NCI-H446 (cell line): Measurements from ENCODE around the gene FCN2.

ENCODE experiments used
- DNase-seq, 2 experiments: peaks; one replicate each; lab custom pipeline; 2025; lab: John Stamatoyannopoulos, UW

Gene FCN2

GRCh38 chr9:134888603-134889190, 8.1 kb downstream of the FCN2 start:
- DNase-seq = no peak

- DNase-seq = no peak
Measured at GRCh38 chr9:134889386-134890154, 9.0 kb downstream of the FCN2 start.

- no peak for DNase-seq
Measured at GRCh38 chr9:134890155-134890495, 9.5 kb downstream of the FCN2 start.

GRCh38 chr9:134891053-134891452, 10.4 kb downstream of the FCN2 start:
- no peak for DNase-seq

DNA sequence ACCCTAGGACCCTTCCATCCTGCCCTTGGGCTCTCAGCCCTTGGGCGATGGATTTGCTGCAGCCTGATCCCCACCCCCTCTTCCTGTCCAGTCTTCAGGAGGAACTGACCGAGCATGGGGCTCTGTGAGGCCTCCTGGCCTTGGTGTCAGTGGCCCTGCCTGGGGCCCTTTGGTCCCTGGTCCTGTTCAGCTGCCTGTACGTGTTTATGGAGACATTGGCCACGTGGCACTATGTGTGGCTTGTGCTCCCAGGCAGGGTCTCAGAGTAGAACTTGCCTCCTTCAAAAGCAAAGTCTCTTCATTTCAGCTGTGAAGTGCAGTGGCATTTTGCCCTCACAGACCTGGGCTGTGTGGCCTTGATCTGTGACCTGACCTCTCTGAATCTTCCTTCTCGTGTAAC, 11.1 kb downstream of the FCN2 start:
- no peak for DNase-seq

GRCh38 chr9:134892221-134892620, 11.6 kb downstream of the FCN2 start:
- DNase-seq = no peak

DNA sequence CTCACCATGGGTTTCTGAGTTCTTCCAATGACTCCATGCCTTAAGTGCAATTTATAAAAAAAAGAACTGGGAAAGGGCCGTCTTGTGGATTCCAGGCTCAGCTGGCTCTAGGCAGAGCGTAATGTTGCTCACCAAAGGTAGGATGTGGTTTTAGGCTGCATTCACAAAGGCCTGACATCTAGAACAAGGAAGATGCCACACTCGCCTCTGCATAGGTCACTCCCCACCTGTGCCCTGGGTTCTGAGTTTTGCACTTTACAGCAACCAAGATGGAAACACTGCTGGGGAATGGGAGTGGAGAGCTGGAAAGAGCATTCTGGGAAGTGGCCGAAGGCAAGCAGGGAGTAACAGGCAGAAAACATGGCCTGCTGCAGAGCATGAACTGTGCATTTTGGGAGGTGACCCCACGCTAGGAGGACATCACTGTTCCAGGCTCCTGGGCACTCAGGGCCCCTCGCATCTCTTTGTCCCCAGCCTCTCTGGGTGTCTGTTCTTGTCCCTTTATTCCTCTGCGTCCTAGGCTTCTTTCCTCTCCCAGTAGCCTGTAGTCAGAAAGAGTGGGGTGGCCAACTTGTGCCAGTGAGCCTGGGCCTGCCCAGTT, 12.3 kb downstream of the FCN2 start:
- DNase-seq = no peak

DNA sequence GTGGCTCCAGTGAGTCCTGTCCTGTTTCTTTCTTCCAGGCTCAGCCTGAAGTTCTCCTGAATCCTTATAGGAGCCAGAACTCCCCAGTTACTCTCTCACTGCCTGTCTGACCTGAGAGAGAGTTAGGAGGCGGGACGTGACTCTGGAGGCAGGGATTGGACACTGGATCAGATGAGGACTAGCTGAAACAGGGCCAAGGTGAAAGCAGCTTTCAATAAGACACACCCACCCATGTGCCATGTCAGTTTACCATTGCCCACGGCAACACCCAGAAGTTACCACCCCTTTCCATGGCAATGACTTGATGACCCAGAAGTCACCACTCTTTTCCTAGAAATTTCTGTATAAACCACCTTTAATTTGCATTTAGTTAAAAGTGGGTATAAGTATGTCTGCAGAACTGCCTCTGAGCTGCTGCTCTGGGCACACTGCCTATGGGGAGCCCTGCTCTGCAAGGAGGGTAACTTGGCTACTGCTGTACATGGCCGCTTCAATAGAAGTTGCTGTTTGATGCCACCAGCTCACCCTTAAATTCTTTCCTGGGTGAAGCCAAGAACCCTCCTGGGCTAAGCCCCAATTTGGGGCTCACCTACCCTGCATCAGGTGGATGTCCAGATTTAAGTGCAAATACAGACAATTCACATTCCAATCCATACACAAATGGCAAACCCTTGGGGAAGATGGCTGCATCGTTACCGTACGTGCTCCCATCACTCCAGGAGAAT, 13.7 kb downstream of the FCN2 start:
- DNase-seq = no peak

DNA sequence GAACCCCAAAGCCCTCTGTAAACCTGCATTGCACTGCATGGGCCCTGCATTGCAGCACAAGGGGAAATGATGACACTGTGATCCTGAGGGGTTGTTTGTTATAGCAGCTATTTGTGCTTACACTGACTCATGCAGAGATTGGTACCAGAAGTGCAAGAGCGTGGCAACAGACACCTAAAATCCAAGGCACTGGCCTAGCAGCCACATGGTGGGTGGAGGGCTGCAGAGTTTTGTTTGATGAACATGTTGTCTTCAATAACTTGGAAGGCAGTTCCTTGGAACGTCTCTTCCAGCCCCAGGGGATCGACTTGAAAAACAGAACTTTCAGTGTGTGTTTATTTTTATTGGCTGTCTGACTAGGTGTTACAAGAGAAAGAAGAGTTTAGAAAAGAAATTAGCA, 14.5 kb downstream of the FCN2 start:
- DNase-seq = peak; percentile 20 to 68

DNA sequence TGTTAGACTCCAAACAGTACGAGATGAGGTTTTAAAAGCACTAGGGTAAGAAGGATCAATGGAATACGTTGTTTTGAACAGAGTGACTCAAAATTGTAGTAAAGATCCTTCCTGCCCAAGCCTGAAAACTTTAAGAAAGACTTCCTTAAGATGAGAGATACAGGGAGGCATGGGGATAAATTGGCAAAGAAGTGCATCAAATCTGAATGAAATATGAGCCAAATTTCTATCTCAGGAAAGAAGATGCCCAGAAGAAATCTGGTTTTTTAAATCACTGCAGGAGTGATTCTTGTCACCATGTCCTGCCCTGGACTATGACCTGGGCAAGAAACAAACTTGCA, 14.9 kb downstream of the FCN2 start:
- DNase-seq = peak in 1 of 2 experiments; percentile 50

- peak; percentile 95 to 98 for DNase-seq
Measured at GRCh38 chr9:134895908-134896833, 15.6 kb downstream of the FCN2 start.

DNA sequence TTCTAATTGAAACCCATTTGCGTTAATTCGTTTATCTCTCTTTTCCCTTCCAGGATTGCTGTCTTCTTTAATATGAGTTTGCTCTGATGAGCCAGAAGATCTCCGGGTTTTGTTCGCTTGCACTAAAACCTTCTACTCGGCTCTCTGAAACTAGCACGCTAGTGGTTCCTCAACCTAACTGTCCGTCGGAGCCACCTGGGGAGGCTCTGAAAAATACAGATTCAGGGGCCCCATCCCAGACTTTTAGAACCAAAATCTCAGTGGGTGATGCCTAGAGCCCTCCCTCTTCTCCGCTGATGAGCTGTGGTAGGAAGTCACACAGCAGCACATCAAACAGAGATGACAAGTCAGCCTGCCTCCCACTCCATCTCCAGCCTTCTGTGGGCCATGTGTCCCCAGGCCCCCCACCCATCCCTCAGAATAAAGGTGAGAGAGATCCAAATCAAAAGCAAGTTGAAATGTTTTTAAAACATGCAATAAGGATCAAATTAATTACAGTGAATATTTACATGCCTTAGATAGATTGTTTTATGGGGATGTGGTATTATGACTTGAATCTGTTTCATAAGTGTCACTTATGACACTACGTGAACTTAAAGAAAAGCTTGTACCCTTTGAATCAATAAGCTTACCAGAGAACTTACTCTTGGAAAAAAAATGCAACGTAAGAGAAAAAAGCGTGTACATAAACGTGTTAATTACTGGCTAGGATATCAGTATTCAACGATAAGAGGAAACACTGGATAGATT, 16.4 kb downstream of the FCN2 start:
- DNase-seq = no peak

DNA sequence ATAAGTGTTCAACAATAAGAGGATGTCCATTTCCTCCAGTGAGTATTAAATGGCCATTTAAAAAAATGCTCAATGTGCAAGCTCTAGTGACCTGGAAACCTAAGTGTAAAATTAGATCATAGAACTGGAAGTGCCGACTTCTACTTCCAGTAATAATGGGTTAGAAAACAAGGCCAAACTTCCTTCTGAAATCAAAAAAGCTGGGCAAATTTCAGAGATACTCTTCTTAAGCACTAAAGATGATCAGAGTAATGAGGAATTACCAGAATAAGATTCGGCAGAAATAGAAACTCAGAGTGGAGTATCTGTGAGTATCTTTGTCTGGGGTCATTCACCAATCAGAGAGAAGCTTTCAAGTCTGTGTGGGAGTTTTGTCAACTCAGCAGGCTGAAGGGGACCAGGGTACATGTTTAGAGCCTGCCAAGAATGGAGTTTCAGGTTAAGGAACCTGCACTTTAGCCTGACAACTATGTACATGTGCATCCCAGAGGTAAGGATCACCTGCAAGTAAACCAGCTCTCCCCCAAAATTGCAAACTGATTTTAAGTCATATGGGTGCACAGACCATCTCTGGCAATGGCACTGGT, 17.1 kb downstream of the FCN2 start:
- DNase-seq = no peak

- DNase-seq = no peak
Measured at GRCh38 chr9:134898319-134898718, 17.7 kb downstream of the FCN2 start.

- no peak for DNase-seq
Measured at GRCh38 chr9:134899168-134899567, 18.6 kb downstream of the FCN2 start.

- no peak for DNase-seq
Measured at GRCh38 chr9:134899818-134900217, 19.2 kb downstream of the FCN2 start.

- no peak for DNase-seq
Measured at GRCh38 chr9:134902936-134903335, 22.3 kb downstream of the FCN2 start.

GRCh38 chr9:134908524-134909309, 28.1 kb downstream of the FCN2 start:
- no peak for DNase-seq

DNA sequence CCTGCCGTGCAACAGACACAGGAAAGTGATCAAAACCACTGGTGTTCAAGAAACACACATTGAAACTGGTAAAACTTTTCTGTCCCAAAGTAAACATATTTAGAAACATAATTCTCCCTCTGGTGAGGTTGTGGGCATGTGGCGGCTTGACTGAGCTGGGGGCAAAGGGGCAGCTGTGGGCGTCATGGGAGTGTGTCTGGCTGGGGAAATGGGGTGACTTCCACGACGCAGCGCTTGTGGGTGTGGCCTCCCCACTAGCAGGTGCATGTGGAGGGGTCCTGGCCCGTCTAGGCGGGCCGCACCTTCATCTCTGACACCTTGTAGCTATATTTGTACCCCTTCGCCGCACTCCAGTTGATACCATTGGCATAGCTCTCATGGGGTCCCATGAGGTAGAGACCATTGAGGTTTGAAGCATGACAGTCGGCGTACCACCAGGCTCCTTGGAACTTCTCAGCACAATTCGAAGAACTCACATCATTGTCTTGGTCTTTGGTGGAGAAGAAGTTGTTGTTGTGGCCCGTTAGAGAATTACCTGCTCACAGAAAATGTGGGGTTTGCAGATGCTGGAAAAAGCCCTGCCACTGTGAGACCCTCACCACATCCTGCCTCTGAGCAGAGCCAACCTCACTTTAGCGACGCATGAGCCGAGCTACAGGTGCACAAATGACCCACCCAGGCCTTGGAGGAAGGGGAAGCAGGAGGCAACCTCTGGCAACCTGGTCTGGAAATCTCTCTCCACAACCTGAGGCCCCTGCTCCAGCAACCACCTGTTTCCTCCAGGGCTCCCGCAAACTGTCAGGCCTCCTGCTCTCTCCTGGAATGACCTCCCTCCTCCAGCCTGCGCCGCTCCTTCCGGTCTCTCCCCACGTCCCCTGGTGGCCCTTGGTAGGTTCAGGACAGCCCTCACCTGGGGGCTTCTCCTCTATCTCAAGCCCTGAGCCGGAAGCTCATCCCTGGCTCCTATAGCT, 29.2 kb downstream of the FCN2 start:
- no peak for DNase-seq
